HepG2 (cell line): Measurements from ENCODE around the gene TMEM225B. TPM values are rescaled to one million over a fixed set of nuclear protein-coding genes. Genes with fewer than 3 reads are reported as not detected.

ENCODE experiments used
- ATAC-seq: fragments of 200-7000 bp; cut with Tn5 transposase; 3 replicates; pipeline ENCODE4 v1.9.1; 2020; ENCODE audit warnings: mild to moderate bottlenecking, moderate library complexity
- BruUV-seq: library from RNA; stranded (reverse); fragments of 400-500 nt; replicated peaks from 2 replicates; lab custom pipeline; 2021; lab: Mats Ljungman, UMichigan
- CTCF ChIA-PET: fragments of 300-600 bp; formaldehyde crosslinking; extraction: SDS; loops from one replicate; lab custom pipeline; 2021; ENCODE audit warnings: low total read pairs, inconsistent platforms, low intra/inter-chr PET ratio; lab: Yijun Ruan, JAX
- POLR2A ChIA-PET: fragments of 350-600 bp; sonication (Branson Sonifier 250); formaldehyde crosslinking; loops from one replicate; lab custom pipeline; 2020; ENCODE audit warnings: antibody characterized with exemption, inconsistent platforms; lab: Yijun Ruan, JAX
- DNase-seq: peaks from one replicate; pipeline ENCODE4 v3.0.0-alpha.2; 2015; ENCODE audit warnings: low spot score
- FAIRE-seq: peaks from 3 replicates; lab custom pipeline; 2011; peaks lifted over from hg19 to GRCh38; lab: Jason Lieb, UNC
- H2AFZ ChIP-seq: one replicate; pipeline ENCODE4 v1.6.1; 2011; ENCODE audit warnings: low read length, inconsistent platforms
- H3K27ac ChIP-seq: fragments of 300-600 bp; 3 replicates; pipeline ENCODE4 v1.8.0; 2011; ENCODE audit warnings: mixed run types, mild to moderate bottlenecking, mixed read lengths, low read length, inconsistent platforms; ENCODE audit not compliant: insufficient read depth; ENCODE audit errors: extremely low read length
- H3K27me3 ChIP-seq, 2 experiments: fragments of 200-600 bp in 1 of 2; 2 replicates in 1 of 2; 3 replicates in 1 of 2; pipeline versions ENCODE4 v1.6.0 to v1.8.0; 2011; ENCODE audit warnings: low read length in 2 of 2, mild to moderate bottlenecking in 2 of 2, moderate library complexity in 2 of 2, inconsistent platforms in 1 of 2; ENCODE audit not compliant: insufficient read depth in 2 of 2, control insufficient read depth in 1 of 2
- H3K36me3 ChIP-seq, 2 experiments: fragments of 200-600 bp in 1 of 2; replicated peaks in 1 of 2; 2 replicates in 1 of 2; 3 replicates in 1 of 2; pipeline versions ENCODE4 v1.5.1 to v1.8.0; 2011; ENCODE audit warnings: low read length in 2 of 2, inconsistent platforms in 1 of 2; ENCODE audit not compliant: insufficient read depth in 2 of 2, control insufficient read depth in 1 of 2
- H3K4me1 ChIP-seq: 2 replicates; pipeline ENCODE4 v1.5.1; 2012; ENCODE audit warnings: low read length, inconsistent platforms; ENCODE audit not compliant: insufficient read depth
- H3K4me2 ChIP-seq: 2 replicates; pipeline ENCODE4 v1.6.0; 2011; ENCODE audit warnings: low read depth, low read length, inconsistent platforms
- H3K4me3 ChIP-seq, 3 experiments: fragments of 200-600 bp in 1 of 3; sonication (generic), shearing (Covaris generic) in 1 of 3; replicated peaks in 1 of 3; 2 replicates each; pipeline ENCODE4 v1.5.1; 2011 to 2016; ENCODE audit warnings: low read length in 3 of 3, inconsistent platforms in 2 of 3, low read depth in 2 of 3, mild to moderate bottlenecking in 2 of 3, control low read depth in 1 of 3, mixed read lengths in 1 of 3; ENCODE audit not compliant: insufficient read depth in 1 of 3
- H3K79me2 ChIP-seq: one replicate; pipeline ENCODE4 v1.6.1; 2011; ENCODE audit warnings: low read length, inconsistent platforms; ENCODE audit not compliant: insufficient read depth
- H3K9ac ChIP-seq: 2 replicates; pipeline ENCODE4 v1.6.0; 2011; ENCODE audit warnings: mild to moderate bottlenecking, low read depth, low read length, inconsistent platforms; ENCODE audit not compliant: insufficient read depth
- H3K9me3 ChIP-seq: 2 replicates; pipeline ENCODE4 v1.5.1; 2012; ENCODE audit warnings: mild to moderate bottlenecking, low read length
- H4K20me1 ChIP-seq: 2 replicates; pipeline ENCODE4 v1.6.0; 2011; ENCODE audit warnings: inconsistent platforms, mild to moderate bottlenecking, low read length, moderate library complexity; ENCODE audit not compliant: insufficient read depth
- ARID5B ChIP-seq: IDR thresholded peaks from 2 replicates; pipeline ENCODE4 v1.4.0; 2020; ENCODE audit warnings: mild to moderate bottlenecking, missing genetic modification reagents
- BORCS8-MEF2B ChIP-seq: sonication (generic); formaldehyde crosslinking; IDR thresholded peaks from 2 replicates; pipeline ENCODE4 v1.8.0; 2022; ENCODE audit warnings: mild to moderate bottlenecking, missing genetic modification reagents
- DBP ChIP-seq: sonication (generic); formaldehyde crosslinking; IDR thresholded peaks from 2 replicates; pipeline ENCODE4 v1.4.0; 2020; ENCODE audit warnings: missing genetic modification reagents; ENCODE audit errors: not compliant biosample characterization
- EHMT2 ChIP-seq: fragments of 200-600 bp; sonication (generic); IDR thresholded peaks from 2 replicates; pipeline ENCODE4 v1.7.0; 2017; ENCODE audit warnings: antibody characterized with exemption, low read depth, low read length, borderline replicate concordance
- FOXK2 ChIP-seq: fragments of 450-650 bp; IDR thresholded peaks from 2 replicates; pipeline ENCODE4 v1.6.1; 2016
- FOXP1 ChIP-seq, 2 experiments: fragments of 450-650 bp in 1 of 2; IDR thresholded peaks; 2 replicates each; pipeline ENCODE4 v1.6.1; 2017 to 2018; ENCODE audit warnings: antibody characterized with exemption in 1 of 2
- JUN ChIP-seq: sonication (generic); formaldehyde crosslinking; IDR thresholded peaks from 2 replicates; pipeline ENCODE4 v1.4.0; 2020; ENCODE audit warnings: mild to moderate bottlenecking, missing genetic modification reagents
- KLF11 ChIP-seq: IDR thresholded peaks from 2 replicates; pipeline ENCODE4 v1.6.1; 2016; ENCODE audit warnings: missing compliant biosample characterization
- MNT ChIP-seq: fragments of 450-650 bp; IDR thresholded peaks from 2 replicates; pipeline ENCODE4 v1.6.1; 2016
- MXD3 ChIP-seq: IDR thresholded peaks from 2 replicates; pipeline ENCODE4 v1.6.1; 2016; ENCODE audit warnings: mild to moderate bottlenecking, missing biosample characterization, missing genetic modification reagents
- NFIC ChIP-seq: IDR thresholded peaks from 2 replicates; pipeline ENCODE4 v1.6.1; 2012; ENCODE audit warnings: mild to moderate bottlenecking, low read length, inconsistent platforms
- RBM22 ChIP-seq: fragments of 200-400 bp; formaldehyde crosslinking; optimal IDR thresholded peaks from 2 replicates; pipeline ENCODE3; 2017; ENCODE audit warnings: mild to moderate bottlenecking, low read length, moderate library complexity
- SIX4 ChIP-seq: sonication (generic); formaldehyde crosslinking; IDR thresholded peaks from 2 replicates; pipeline ENCODE4 v1.4.0; 2020; ENCODE audit warnings: missing genetic modification reagents
- SRSF1 ChIP-seq: fragments of 200-400 bp; formaldehyde crosslinking; optimal IDR thresholded peaks from 2 replicates; pipeline ENCODE3; 2017; ENCODE audit warnings: mild to moderate bottlenecking, low read depth, low read length, moderate library complexity
- U2AF2 ChIP-seq: fragments of 200-400 bp; formaldehyde crosslinking; IDR thresholded peaks from 2 replicates; pipeline ENCODE4 v1.6.1; 2017; ENCODE audit warnings: low read depth, mild to moderate bottlenecking, low read length
- ZNF12 ChIP-seq: sonication (generic); formaldehyde crosslinking; IDR thresholded peaks from 2 replicates; pipeline ENCODE4 v1.5.0; 2020; ENCODE audit warnings: missing genetic modification reagents
- ZNF224 ChIP-seq: sonication (generic); formaldehyde crosslinking; IDR thresholded peaks from 2 replicates; pipeline ENCODE4 v1.5.0; 2020; ENCODE audit warnings: mild to moderate bottlenecking, missing genetic modification reagents
- ZNF547 ChIP-seq: sonication (generic); formaldehyde crosslinking; IDR thresholded peaks from 2 replicates; pipeline ENCODE4 v1.5.1; 2020; ENCODE audit warnings: mild to moderate bottlenecking, missing genetic modification reagents
- ZNF589 ChIP-seq: sonication (generic); formaldehyde crosslinking; conservative IDR thresholded peaks from 2 replicates; pipeline ENCODE4 v1.8.0; 2022; ENCODE audit warnings: mild to moderate bottlenecking, moderate library complexity, missing genetic modification reagents
- WGBS: methylation state at CpG from one replicate; pipeline ENCODE4 v1.1.6; 2017; ENCODE audit warnings: low lambda C conversion rate; 5-methylcytosine and 5-hydroxymethylcytosine counted together
- in situ Hi-C: cut with HindIII; loops from 2 replicates; pipeline ENCODE4 v1.10.0; 2017; ENCODE audit warnings: low pct_unique_long_range_greater_than_20kb; ENCODE audit not compliant: extremely low pct_ligation_motif_present
- intact Hi-C: fragments of 100-400 bp; cut with micrococcal nuclease; formaldehyde crosslinking; loops from one replicate; pipeline ENCODE4 v1.10.0; 2022; ENCODE audit not compliant: unreplicated experiment
- polyA plus RNA-seq, 8 experiments: library from polyadenylated mRNA; depleted of rRNA in 3 of 8; stranded (reverse) in 7 of 8; unstranded in 1 of 8; fragments of >200 nt; fragmentation: Illumina TruSeq in 4 of 8; extraction: Trizol in 4 of 8; gene quantifications; 2 replicates each; pipeline versions ENCODE4 v1.2.1 to v1.2.3, GENCODE V29; 2011 to 2016; ENCODE audit warnings: low read depth in 4 of 8, missing spikeins in 1 of 8, mixed read lengths in 1 of 8; ENCODE audit not compliant: insufficient read depth in 1 of 8
- total RNA-seq, 5 experiments: library from RNA; depleted of rRNA; stranded (reverse); fragments of >200 nt; fragmentation: Illumina TruSeq; extraction: Trizol; gene quantifications; 2 replicates each; pipeline ENCODE4 v1.2.3, GENCODE V29; 2016; ENCODE audit warnings: low read depth in 1 of 5
- TF ChIP-seq, protein P1 (sequence below): sonication (generic); formaldehyde crosslinking; IDR thresholded peaks from 2 replicates; pipeline ENCODE4 v1.4.0; 2020; ENCODE audit warnings: mild to moderate bottlenecking, missing genetic modification reagents

TMEM225B gene
- total and polyA plus RNA-seq, 2 of the 13 experiments (the other 11 are each of a cell fraction or from before 2014, with no cell fraction given), result 0.78 to 0.95 TPM

- no peak overlapping the region for H3K9ac ChIP-seq
- no peaks in the 10 kb centered on the region; a peak in 1 of 5 replicates for H3K27me3 ChIP-seq
- H4K20me1 ChIP-seq, result peaks cover 5% of the 10 kb centered on the region; the same call in 1 of the 2 replicates
- intact Hi-C loops, result no loop called here
- no peak overlapping the region for H2AFZ ChIP-seq
- peaks cover 36% of the 10 kb centered on the region for H3K79me2 ChIP-seq
- ChIA-PET POLR2A (interaction anchor here (0.6 to 1.1 kb wide), 3 partner anchors 9 to 58 kb away, joined by 4 to 5 read pairs (median 4); partner anchors contain the start of genes FAM200A and ZKSCAN5), CTCF (no interaction called here)
- H3K9me3 ChIP-seq, result no peaks in the 10 kb centered on the region
- DNase-seq (peak; percentile 67), FAIRE-seq (no peak), ATAC-seq (no peak)
- H3K27ac ChIP-seq, result no peak overlapping the region
- peaks cover 19 to 57% of the 10 kb centered on the region in 2 experiments for H3K36me3 ChIP-seq
- 50% methylated on average over 2 of the region's 2 CpGs for WGBS
- H3K4me2 ChIP-seq, result no peak overlapping the region
- in situ Hi-C loops, result no loop called here
- peaks cover 32% of the 10 kb centered on the region for H3K4me1 ChIP-seq
- no peak overlapping the region for H3K4me3 ChIP-seq
- no TSS peak for BruUV-seq
- no peak for TF ChIP-seq MXD3 (CRISPR knock-in tag)
- TF ChIP-seq, protein P1, sequence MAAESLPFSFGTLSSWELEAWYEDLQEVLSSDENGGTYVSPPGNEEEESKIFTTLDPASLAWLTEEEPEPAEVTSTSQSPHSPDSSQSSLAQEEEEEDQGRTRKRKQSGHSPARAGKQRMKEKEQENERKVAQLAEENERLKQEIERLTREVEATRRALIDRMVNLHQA (CRISPR knock-in tag), result no peak
- TF ChIP-seq KLF11 (CRISPR knock-in tag), result no peak
- no peak for TF ChIP-seq FOXK2
- TF ChIP-seq BORCS8-MEF2B (CRISPR knock-in tag), result no peak
- no peak for TF ChIP-seq NFIC
- TF ChIP-seq FOXP1 (IDR thresholded peaks at IDR 0.05), result no peak
- TF ChIP-seq FOXP1 (CRISPR knock-in tag; IDR thresholded peaks at IDR 0.05), result 0 out of 2 replicates have a peak, but pooled peaks have one; percentile 9
- no peak for TF ChIP-seq SRSF1
- no peak for TF ChIP-seq MNT
- TF ChIP-seq ZNF589 (CRISPR knock-in tag), result no peak
- no peak for TF ChIP-seq RBM22
- no peak for TF ChIP-seq ZNF12 (CRISPR knock-in tag)
- TF ChIP-seq EHMT2, result no peak
- TF ChIP-seq ARID5B (CRISPR knock-in tag), result 0 out of 2 replicates have a peak, but pooled peaks have one; percentile 21
- TF ChIP-seq ZNF547 (CRISPR knock-in tag), result no peak
- 0 out of 2 replicates have a peak, but pooled peaks have one; percentile 40 for TF ChIP-seq JUN (CRISPR knock-in tag)
- TF ChIP-seq DBP (CRISPR knock-in tag), result no peak
- TF ChIP-seq ZNF224 (CRISPR knock-in tag), result no peak
- TF ChIP-seq U2AF2, result no peak
- no peak for TF ChIP-seq SIX4 (CRISPR knock-in tag)
Observed at GRCh38 chr7:99562832-99563231, 35.2 kb upstream of the TMEM225B start.
